ENCODE results near the gene KIRREL3.

KIRREL3 gene

GRCh38 chr11:126420698-126421256, 579.8 kb downstream of the KIRREL3 start:
- FAIRE-seq = no peak
- TF ChIP-seq POLR2A (IDR thresholded peaks at IDR 0.05; ENCODE audit: low read depth, low read length) (no peak), SPI1 (IDR thresholded peaks at IDR 0.05; ENCODE audit: low read depth, low read length) (peak; percentile 21; the same call in 1 of the 2 replicates)
- no peak for DNase-seq (ENCODE audit: insufficient read length, low spot score)

- DNase-seq (ENCODE audit: insufficient read length, low spot score) (peak; percentile 46), FAIRE-seq (peak; percentile 69)
- TF ChIP-seq POU2F2 (IDR thresholded peaks at IDR 0.05; ENCODE audit: low read depth, low read length) (no peak), SPI1 (IDR thresholded peaks at IDR 0.05; ENCODE audit: low read depth, low read length) (peak; percentile 96)
Observed at GRCh38 chr11:126419801-126420697, 580.5 kb downstream of the KIRREL3 start.

GRCh38 chr11:126418887-126419286, 581.7 kb downstream of the KIRREL3 start:
- TF ChIP-seq TAF1 (IDR thresholded peaks at IDR 0.05; ENCODE audit: low read depth, low read length) (no peak), POLR2AphosphoS5 (IDR thresholded peaks at IDR 0.05; ENCODE audit: low read depth, low read length) (no peak), SPI1 (IDR thresholded peaks at IDR 0.05; ENCODE audit: low read depth, low read length) (no peak), POU2F2 (IDR thresholded peaks at IDR 0.05; ENCODE audit: low read depth, low read length) (no peak), PAX5 (IDR thresholded peaks at IDR 0.05; ENCODE audit: insufficient read depth, low read length, severe bottlenecking) (no peak), POLR2A (IDR thresholded peaks at IDR 0.05; ENCODE audit: low read depth, low read length) (no peak)
- no peak for DNase-seq (ENCODE audit: insufficient read length, low spot score)
- no peak for FAIRE-seq

GRCh38 chr11:126417091-126417862, 583.3 kb downstream of the KIRREL3 start:
- peak; percentile 20 for FAIRE-seq
- DNase-seq (ENCODE audit: insufficient read length, low spot score) = no peak
- no peak for TF ChIP-seq POU2F2 (IDR thresholded peaks at IDR 0.05; ENCODE audit: low read depth, low read length)
- TF ChIP-seq POLR2A (IDR thresholded peaks at IDR 0.05; ENCODE audit: low read depth, low read length) = no peak
- TF ChIP-seq POLR2AphosphoS5 (IDR thresholded peaks at IDR 0.05; ENCODE audit: low read depth, low read length) = no peak
- TF ChIP-seq SPI1 (IDR thresholded peaks at IDR 0.05; ENCODE audit: low read depth, low read length) = no peak
- no peak for TF ChIP-seq TAF1 (IDR thresholded peaks at IDR 0.05; ENCODE audit: low read depth, low read length)
- TF ChIP-seq PAX5 (IDR thresholded peaks at IDR 0.05; ENCODE audit: insufficient read depth, low read length, severe bottlenecking) = no peak

GRCh38 chr11:126416542-126417090, 584.0 kb downstream of the KIRREL3 start:
- FAIRE-seq (peak; percentile 90), DNase-seq (ENCODE audit: insufficient read length, low spot score) (peak; percentile 91)
- TF ChIP-seq PAX5 (IDR thresholded peaks at IDR 0.05; ENCODE audit: insufficient read depth, low read length, severe bottlenecking) = no peak
- no peak for TF ChIP-seq SPI1 (IDR thresholded peaks at IDR 0.05; ENCODE audit: low read depth, low read length)
- TF ChIP-seq POLR2AphosphoS5 (IDR thresholded peaks at IDR 0.05; ENCODE audit: low read depth, low read length) = no peak
- no peak for TF ChIP-seq POU2F2 (IDR thresholded peaks at IDR 0.05; ENCODE audit: low read depth, low read length)
- TF ChIP-seq POLR2A (IDR thresholded peaks at IDR 0.05; ENCODE audit: low read depth, low read length) = no peak
- TF ChIP-seq TAF1 (IDR thresholded peaks at IDR 0.05; ENCODE audit: low read depth, low read length) = no peak

GRCh38 chr11:126415669-126416420, 584.7 kb downstream of the KIRREL3 start:
- FAIRE-seq (no peak), DNase-seq (ENCODE audit: insufficient read length, low spot score) (no peak)
- no peak for TF ChIP-seq PAX5 (IDR thresholded peaks at IDR 0.05; ENCODE audit: insufficient read depth, low read length, severe bottlenecking)

GRCh38 chr11:126415128-126415527, 585.4 kb downstream of the KIRREL3 start:
- no peak for DNase-seq (ENCODE audit: insufficient read length, low spot score)

GRCh38 chr11:126414615-126415014, 586.0 kb downstream of the KIRREL3 start:
- no peak for FAIRE-seq
- TF ChIP-seq TAF1 (IDR thresholded peaks at IDR 0.05; ENCODE audit: low read depth, low read length) = no peak
- TF ChIP-seq POU2F2 (IDR thresholded peaks at IDR 0.05; ENCODE audit: low read depth, low read length) = no peak
- no peak for DNase-seq (ENCODE audit: insufficient read length, low spot score)

More at GRCh38 chr11:126415128-126415527, 585.4 kb downstream of the KIRREL3 start:
- FAIRE-seq = no peak
- TF ChIP-seq POLR2A (IDR thresholded peaks at IDR 0.05; ENCODE audit: low read depth, low read length) (no peak), SPI1 (IDR thresholded peaks at IDR 0.05; ENCODE audit: low read depth, low read length) (no peak), PAX5 (IDR thresholded peaks at IDR 0.05; ENCODE audit: insufficient read depth, low read length, severe bottlenecking) (no peak), TAF1 (IDR thresholded peaks at IDR 0.05; ENCODE audit: low read depth, low read length) (no peak), POU2F2 (IDR thresholded peaks at IDR 0.05; ENCODE audit: low read depth, low read length) (no peak), POLR2AphosphoS5 (IDR thresholded peaks at IDR 0.05; ENCODE audit: low read depth, low read length) (no peak)

GRCh38 chr11:126413843-126414405, 586.6 kb downstream of the KIRREL3 start:
- TF ChIP-seq POLR2AphosphoS5 (IDR thresholded peaks at IDR 0.05; ENCODE audit: low read depth, low read length) = no peak
- no peak for TF ChIP-seq POU2F2 (IDR thresholded peaks at IDR 0.05; ENCODE audit: low read depth, low read length)
- no peak for TF ChIP-seq SPI1 (IDR thresholded peaks at IDR 0.05; ENCODE audit: low read depth, low read length)
- TF ChIP-seq POLR2A (IDR thresholded peaks at IDR 0.05; ENCODE audit: low read depth, low read length) = no peak
- TF ChIP-seq PAX5 (IDR thresholded peaks at IDR 0.05; ENCODE audit: insufficient read depth, low read length, severe bottlenecking) = no peak
- TF ChIP-seq TAF1 (IDR thresholded peaks at IDR 0.05; ENCODE audit: low read depth, low read length) = no peak
- FAIRE-seq = no peak

More at GRCh38 chr11:126413843-126414405, 586.6 kb downstream of the KIRREL3 start:
- DNase-seq (ENCODE audit: insufficient read length, low spot score) = no peak
